HG03469 (cell line): ENCODE data around the gene CAVIN1.
A peak's percentile ranks its signal among the peaks of the same experiment; 100 is the strongest.
"Not testable (repeated sequence)": the region's sequence is repeated elsewhere in the genome, so short reads cannot be mapped to it uniquely, and the experiment has no call there.

ENCODE experiments used
- ATAC-seq: cut with Tn5 transposase; IDR thresholded peaks from one replicate; pipeline ENCODE4 v1.9.1; 2021; ENCODE audit warnings: mild to moderate bottlenecking, moderate library complexity, moderate number of reproducible peaks; ENCODE audit not compliant: unreplicated experiment

CAVIN1 gene, protein sequence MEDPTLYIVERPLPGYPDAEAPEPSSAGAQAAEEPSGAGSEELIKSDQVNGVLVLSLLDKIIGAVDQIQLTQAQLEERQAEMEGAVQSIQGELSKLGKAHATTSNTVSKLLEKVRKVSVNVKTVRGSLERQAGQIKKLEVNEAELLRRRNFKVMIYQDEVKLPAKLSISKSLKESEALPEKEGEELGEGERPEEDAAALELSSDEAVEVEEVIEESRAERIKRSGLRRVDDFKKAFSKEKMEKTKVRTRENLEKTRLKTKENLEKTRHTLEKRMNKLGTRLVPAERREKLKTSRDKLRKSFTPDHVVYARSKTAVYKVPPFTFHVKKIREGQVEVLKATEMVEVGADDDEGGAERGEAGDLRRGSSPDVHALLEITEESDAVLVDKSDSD

DNA sequence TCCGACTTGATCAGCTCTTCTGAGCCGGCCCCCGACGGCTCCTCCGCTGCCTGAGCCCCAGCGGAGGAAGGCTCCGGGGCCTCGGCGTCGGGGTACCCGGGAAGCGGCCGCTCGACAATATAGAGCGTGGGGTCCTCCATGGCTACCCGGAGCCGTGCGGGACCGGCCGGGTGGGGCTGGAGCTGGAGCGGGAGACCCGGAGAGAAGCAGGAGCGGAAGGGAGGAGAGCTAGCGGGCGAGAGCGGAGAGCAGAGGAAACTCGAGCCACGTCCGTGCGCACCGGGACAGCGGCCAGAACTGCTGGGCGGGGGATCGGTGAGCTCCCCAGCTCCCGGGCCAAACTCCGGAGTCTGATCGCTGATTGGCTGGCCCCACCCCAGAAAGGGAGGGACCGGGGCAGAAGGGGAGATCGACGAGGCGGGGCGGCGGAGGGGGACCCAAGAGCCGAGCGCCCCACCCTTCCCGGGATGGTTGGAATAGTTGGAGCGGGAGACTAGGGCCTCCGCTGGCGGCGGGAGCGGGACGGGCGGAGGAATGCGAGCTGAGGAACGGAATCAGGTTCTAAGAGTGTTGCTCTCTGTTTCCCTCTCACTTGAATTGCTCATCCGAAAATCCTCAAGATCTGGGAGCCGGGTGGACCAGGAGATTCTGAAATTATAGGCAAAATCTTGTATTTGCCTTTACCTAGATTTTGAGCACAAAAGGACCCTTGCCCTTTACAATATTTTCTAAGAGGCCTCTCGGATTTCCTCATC, at the start of gene CAVIN1:
TSS of gene CAVIN1 (minus strand) at position 299 of the 755 bp plus-strand sequence. CDS start at position 140, 159 bp downstream.
- no peak for ATAC-seq

DNA sequence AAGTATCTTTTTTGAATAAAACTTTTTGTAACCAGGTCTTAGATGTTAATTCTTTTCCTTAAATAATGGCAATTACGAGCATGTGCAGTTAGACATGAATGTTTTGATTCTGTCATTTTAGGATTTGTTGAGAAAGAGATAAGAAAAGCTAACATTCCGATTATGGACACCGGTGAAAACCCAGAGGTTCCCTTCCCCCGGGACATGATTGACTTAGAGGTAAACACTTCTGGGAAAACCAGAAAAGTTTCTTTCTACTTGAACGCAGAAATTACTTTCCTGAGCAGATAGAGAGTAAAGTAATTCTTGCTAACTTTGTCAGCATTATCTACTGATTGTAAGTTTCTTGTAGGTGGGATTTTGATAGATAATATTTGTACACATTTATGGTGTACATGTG, 44.8 kb upstream of the CAVIN1 start:
- ATAC-seq, result no peak

DNA sequence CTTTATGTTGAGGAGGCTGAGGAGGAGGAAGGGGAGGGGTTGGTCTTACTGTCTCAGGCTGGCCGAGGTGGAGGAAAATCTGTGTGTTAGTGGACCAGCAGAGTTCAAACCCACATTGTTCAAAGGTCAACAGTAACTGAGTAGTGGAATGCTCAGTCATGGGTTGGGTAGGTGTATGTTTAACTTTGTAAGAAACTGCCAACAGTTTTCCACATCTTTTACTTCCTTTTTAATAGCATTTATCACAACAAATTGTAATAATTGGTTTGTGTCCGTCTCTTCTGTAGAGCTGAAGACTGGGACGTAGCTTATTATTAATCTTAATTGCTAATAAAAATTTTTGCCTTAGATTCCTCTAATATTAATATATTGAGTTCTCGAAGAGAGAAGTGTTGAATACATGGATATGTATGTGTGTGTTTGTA, 40.9 kb upstream of the CAVIN1 start:
- ATAC-seq, result no peak

DNA sequence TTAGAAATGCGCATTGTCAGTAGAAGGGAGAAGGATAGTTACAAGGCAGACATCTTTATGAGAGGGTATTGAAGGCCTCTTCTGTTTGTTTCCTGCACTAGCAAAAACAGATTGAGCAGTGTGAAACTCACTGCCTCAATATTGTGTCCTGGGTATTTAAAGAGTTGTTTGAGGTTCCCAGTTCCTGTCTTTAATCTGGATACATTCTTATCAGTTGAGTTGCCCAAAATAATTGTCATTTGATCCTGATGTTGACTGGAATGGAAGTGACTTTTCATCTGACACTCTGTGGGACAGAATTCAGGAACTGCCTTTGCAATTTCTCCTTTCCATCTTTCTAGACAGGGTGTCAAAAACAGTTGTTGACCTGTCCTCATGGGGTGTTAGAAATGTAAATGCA, 37.3 kb upstream of the CAVIN1 start:
- ATAC-seq, result no peak

DNA sequence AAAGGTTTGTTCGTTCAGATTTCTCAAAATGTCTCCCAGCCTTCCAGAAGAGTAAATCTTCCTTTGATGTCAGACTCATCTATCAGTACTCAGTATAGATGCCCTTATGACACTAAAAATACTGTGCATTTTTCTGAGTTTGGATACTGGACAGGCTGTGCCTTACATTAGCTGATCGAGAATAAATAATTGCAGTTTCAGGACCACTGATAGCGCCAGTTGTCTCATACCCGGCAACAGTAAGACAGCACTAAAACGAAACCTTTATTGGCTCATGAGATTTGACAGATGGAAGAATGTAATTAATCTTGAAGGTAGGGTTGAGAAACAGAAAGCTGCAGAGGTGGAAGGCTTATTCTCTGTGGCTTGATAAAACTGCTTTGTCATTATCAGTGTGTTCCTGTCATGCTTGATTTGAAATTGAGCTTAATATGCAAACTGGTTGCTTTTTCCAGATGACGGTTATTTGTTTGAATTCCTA, 36.8 kb upstream of the CAVIN1 start:
- ATAC-seq, result no peak

DNA sequence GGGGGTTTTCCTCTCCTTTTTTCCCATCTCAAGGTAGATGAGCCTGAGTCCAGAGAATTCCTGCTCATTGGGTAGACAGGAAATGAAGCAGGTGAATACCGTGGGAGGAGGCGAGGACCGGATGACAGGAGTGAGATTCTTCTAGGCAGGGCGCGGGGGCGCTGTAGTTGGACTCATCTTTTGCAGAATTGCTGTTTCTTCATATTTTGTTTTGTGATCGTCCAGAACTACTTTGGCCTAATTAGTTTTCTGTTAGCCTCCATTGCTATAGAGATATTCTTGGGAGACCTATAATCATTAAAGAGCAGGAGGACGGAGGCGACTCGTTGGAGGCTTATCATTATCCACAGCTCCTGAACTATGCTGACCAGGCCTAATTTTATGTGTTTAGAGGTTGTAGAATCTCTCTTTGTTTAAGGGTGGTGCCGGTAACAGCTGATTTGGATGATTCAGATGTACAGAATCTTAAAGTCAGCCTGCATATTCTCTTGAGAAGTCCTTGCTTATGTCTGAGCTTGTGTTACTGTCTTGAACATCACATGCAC, 36.3 kb upstream of the CAVIN1 start:
- no peak for ATAC-seq

DNA sequence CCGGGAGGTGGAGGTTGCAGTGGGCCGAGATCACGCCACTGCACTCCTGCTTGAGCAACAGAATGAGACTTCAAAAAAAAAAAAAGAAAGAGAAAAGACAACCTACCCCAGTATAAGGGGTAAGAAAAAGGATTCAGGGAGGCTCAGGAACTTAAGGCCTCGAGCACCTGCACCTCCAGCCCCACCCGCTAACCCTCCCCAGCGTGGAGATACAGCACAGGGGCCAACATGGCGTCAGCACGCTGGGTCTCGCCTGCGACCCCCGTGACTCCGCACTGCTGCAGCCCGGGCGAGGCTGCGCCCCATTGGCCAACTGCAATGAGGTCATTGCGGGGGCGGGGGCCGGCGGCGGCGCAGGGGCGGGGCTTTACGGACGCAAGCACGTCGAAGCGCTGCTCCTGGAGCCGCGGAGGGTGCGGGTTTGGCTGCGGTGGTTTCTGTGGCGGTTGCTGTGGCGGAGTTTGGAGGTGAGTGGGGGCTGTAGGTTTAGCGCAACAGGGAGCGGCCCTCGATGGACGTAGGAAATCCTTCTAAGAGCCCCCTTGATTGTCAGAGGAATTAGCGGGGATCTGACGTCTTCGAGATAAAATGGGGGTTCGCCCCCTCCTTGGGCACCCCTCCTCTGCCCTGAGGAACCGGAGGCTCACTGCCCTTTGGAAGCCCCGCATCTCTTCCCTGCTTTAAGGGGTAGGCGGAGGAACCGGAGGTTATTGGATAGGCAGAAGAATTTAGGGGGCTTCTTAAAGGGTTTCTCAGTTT, 35.6 kb upstream of the CAVIN1 start, which contains the start of gene ATP6V0A1:
TSS of gene ATP6V0A1 (plus strand) at position 382 of the 759 bp plus-strand sequence. CDS start 2,017 bp downstream, outside the sequence.
- ATAC-seq, result peak; percentile 37

DNA sequence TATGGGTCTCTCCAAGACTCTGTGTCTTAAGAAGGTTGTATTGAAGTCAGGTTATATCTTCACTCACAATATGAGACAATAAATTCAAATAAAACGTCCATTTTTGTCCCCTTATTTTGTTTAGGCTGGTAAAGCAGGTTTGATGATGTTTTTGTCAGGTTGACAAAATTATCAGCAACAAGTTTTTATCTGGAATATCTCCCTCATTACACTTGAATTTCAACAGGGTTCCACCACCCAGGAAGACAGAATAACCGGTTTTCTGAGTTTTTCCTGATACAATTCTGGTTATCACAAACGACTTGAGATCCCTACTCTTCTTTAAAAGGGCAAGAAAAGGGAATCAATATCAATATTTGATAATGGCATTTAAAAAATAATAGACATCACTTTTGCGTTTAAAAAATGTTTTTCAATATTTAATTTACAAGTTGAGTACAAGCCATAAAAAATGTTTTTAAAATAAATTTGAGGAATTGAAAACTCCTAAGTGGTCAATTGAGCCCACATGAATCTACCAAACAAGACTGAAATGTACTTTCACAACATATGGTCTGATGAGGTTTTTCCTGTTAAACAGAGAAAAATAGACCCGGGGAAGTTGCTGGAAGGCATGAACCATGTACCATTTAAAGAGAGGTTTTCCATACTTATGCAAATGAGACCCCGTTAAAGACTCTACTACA, 34.2 kb upstream of the CAVIN1 start:
- ATAC-seq, result no peak

DNA sequence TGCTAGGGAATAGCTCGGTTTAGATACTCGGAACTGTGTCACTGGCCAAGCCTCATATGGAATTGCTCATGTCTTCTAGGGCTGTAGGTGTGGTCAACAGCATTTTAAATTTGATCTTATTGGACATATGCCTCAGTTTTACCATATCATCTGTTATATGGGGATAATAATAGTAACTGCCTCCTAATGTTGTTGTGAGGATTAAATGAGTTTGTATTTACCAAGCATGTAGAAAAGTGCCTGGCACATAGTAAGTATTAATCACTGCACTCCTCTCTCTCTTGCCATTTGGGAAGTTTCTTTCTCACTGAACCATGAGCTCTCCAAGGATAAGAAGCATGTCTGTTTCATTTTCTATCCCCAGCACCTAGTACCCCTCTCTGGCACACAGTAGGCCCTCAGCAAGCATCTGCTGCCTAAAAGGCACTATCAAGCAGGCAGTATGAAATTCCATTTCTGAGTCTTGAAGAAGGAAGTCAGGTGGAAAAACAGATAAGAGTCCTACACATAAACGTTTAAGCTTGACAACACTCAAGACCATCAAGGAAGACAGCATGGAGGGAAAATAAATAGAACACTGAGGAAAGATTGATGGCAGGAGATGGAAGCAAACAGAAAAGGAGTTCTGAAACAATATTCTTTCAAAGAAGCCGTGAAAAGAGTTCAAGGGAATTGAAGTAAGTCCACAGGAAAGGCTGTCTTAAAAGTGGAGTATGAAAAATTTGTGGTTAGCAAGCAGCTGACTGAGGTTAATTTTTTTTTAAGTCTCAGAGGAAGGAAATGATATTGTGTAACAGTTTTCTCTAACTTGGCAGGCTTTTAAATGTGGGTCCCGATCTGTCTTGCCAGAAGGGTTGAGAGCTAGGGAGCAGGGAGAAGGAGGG, 33.4 kb upstream of the CAVIN1 start:
- ATAC-seq, result no peak

DNA sequence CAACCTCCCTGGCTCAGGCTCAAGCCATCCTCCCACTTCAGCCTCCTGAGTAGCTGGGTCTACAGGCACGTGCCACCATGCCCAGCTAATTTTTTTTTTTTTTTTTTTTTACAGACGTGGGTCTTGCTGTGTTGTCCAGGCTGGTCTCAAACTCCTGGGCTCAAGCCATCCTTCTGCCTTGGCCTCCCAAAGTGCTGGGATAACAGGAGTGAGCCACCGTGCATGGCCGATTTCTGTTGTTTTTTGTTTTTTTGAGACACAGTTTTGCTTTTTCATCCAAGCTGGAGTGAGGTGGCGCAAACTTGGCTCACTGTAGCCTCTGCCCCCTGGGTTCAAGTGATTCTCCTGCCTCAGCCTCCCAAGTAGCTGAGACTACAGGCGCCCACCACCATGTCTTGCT, 31.9 kb upstream of the CAVIN1 start:
- not testable (repeated sequence) for ATAC-seq

DNA sequence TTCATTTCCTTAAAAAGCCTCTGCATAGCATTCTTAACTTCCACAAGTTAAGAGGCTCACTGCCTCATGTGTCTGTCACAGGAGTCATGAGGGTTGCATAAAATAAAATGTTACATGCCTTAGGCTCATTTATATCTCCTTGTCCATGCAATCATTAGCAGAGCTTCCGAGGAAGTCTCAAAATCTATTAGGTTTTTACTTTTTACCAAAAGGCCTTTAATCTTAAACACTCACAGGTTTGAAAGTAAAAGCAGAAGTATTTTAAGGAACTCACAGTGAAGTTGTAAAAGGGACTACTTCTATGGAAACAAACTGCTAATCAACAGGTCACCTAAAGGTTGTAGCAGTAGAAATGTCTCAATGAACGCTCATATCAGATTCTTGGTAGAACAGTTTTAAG, 30.4 kb upstream of the CAVIN1 start:
- no peak for ATAC-seq

DNA sequence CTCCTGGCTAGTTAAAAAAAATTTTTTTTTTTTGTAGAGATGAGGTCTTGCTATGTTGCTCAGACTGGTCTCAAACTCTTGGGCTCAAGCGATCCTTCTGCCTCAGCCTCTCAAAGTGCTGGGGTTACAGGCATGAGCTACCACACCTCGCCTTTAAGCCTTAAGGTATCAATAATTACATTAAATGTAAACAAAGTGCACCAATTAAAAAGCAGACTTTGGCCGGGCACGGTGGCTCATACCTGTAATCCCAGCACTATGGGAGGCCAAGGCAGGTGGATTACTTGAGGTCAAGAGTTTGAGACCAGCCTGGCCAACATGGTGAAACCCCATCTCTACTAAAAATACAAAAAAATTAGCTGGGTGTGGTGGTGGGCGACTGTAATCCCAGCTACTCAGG, 28.2 kb upstream of the CAVIN1 start:
- not testable (repeated sequence) for ATAC-seq

DNA sequence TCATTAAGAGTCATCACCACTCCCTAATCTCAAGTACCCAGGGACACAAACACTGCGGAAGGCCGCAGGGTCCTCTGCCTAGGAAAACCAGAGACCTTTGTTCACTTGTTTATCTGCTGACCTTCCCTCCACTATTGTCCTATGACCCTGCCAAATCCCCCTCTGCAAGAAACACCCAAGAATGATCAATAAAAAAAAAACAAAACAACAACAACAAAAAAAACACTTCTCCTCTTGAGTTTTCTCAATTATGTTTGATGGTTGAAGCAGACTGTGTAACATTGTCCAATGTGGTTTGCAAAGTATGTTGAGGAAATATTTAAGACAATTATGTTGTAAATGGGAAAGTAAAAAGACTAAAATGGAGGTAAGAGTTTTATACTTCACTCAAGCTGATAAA, 26.8 kb upstream of the CAVIN1 start:
- ATAC-seq, result not testable (repeated sequence)

DNA sequence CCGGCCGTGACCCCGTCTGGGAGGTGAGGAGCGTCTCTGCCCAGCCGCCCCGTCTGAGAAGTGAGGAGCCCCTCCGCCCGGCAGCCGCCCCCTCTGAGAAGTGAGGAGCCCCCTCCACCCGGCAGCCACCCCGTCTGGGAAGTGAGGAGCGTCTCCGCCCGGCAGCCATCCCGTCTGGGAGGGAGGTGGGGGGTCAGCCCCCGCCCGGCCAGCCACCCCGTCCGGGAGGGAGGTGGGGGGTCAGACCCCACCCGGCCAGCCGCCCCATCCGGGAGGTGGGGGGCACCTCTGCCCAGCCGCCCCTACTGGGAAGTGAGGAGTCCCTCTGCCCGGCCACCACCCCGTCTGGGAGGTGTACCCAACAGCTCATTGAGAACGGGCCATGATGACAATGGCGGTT, 26.1 kb upstream of the CAVIN1 start:
- ATAC-seq, result not testable (repeated sequence)

DNA sequence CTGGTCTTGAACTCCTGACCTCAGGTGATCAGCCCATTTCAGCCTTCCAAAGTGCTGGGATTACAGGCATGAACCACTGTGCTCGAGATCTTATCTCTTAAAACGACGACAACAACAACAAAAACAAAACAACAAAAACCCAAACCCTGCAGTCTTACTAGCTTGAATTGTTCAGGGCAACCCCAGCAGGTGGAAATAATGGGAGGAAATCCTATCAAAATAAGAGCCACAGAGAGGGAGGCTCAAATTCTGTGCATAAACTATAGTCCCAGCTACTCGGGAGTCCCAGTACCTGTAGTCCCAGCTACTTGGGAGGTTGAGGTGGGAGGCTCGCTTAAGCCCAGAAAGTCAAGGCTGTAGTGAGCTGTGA, 19.1 kb upstream of the CAVIN1 start:
- ATAC-seq, result no peak

DNA sequence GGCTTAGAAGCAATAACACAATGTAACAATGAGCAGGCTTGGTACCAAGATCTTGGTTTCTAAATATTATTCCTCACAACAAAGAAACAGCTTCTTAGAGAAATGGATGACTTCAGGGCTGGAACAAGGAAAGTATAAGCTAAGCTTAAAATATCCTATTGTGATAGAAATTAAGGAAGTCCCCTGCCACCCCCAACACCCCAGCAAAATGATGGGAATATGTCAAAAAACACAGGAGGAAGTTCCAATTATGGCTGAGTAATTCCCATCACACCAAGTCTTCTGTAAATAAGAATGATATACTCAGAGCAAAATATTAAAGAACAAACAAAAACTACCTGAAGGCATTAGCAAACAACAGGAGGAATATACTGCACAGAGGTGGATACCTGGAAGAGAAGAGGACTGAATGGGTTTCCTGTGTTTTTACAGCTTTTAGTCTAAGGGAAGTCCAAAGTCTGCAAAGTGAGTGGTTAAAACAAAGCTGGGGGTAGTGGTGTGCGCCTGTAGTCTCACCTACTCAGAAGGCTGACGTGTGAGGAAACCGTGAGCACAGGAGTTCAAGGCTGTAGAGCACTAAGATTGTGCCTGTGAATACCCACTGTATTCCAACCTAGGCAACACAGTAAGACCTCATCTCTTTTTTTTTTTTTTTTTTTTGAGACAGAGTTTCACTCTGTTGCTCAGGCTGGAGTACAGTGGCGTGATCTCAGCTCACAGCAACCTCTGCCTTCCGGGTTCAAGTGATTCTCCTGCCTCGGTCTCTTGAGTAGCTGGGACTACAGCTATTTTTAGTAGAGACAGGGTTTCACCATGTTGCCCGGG, 18.5 kb upstream of the CAVIN1 start:
- ATAC-seq, result no peak

DNA sequence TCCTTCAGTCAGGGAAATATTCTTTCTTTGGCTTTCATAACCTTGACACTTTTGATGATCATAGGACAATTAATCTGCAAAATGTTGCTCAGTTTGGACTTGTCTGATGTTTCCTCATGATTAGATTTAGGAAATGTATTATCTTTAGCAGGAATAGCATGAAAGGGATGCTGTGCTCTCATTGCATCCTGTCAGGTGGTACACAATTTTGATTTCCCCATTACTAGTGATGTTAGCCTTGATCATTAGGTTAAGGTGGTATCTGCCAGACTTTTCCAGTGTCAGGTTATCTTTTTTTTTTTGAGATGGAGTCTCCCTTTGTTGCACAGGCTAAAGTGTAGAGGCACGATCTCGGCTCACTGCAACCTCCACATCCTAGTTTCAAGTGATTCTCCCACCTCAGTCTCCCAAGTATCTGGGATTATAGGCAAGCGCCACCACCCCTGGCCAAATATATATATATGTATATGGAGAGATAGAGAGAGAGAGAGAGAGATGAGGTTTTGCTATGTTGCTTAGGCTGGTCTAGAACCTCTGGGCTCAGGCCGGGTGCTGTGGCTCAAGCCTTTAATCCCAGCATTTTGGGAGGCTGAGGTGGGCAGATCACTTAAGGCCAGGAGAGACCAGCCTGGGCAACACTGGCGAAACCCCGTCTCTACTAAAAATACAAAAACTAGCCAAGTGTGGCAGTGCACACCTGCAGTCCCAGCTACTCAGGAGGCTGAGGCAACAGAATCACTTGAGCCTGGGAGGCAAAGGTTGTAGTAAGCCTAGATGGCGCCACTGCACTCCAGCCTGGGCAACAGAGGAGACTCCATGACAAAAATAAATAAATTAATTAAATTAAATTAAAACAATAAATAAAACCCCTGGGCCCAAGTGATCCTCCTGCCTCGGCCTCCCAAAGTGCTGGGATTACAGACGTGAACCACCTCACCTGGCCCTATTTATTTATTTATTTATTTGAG, 15.8 kb upstream of the CAVIN1 start:
- no peak for ATAC-seq
